Measurements from ENCODE around the gene ARVCF. TPM values are rescaled to one million over a fixed set of nuclear protein-coding genes. Genes with fewer than 3 reads are reported as not detected.

Gene ARVCF
- total RNA-seq, 4 donors from 2014 or later = 1.5 to 15.3 (median 7.5) TPM

GRCh38 chr22:19951346-19951745 is 65.3 kb downstream of the ARVCF start:
- TF ChIP-seq, protein P1, sequence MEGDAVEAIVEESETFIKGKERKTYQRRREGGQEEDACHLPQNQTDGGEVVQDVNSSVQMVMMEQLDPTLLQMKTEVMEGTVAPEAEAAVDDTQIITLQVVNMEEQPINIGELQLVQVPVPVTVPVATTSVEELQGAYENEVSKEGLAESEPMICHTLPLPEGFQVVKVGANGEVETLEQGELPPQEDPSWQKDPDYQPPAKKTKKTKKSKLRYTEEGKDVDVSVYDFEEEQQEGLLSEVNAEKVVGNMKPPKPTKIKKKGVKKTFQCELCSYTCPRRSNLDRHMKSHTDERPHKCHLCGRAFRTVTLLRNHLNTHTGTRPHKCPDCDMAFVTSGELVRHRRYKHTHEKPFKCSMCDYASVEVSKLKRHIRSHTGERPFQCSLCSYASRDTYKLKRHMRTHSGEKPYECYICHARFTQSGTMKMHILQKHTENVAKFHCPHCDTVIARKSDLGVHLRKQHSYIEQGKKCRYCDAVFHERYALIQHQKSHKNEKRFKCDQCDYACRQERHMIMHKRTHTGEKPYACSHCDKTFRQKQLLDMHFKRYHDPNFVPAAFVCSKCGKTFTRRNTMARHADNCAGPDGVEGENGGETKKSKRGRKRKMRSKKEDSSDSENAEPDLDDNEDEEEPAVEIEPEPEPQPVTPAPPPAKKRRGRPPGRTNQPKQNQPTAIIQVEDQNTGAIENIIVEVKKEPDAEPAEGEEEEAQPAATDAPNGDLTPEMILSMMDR (IDR thresholded peaks at IDR 0.05; ENCODE audit: low read depth) = no peak

GRCh38 chr22:19948057-19948760 is 68.4 kb downstream of the ARVCF start:
- TF ChIP-seq, protein P1 (IDR thresholded peaks at IDR 0.05; ENCODE audit: low read depth) = no peak

DNA sequence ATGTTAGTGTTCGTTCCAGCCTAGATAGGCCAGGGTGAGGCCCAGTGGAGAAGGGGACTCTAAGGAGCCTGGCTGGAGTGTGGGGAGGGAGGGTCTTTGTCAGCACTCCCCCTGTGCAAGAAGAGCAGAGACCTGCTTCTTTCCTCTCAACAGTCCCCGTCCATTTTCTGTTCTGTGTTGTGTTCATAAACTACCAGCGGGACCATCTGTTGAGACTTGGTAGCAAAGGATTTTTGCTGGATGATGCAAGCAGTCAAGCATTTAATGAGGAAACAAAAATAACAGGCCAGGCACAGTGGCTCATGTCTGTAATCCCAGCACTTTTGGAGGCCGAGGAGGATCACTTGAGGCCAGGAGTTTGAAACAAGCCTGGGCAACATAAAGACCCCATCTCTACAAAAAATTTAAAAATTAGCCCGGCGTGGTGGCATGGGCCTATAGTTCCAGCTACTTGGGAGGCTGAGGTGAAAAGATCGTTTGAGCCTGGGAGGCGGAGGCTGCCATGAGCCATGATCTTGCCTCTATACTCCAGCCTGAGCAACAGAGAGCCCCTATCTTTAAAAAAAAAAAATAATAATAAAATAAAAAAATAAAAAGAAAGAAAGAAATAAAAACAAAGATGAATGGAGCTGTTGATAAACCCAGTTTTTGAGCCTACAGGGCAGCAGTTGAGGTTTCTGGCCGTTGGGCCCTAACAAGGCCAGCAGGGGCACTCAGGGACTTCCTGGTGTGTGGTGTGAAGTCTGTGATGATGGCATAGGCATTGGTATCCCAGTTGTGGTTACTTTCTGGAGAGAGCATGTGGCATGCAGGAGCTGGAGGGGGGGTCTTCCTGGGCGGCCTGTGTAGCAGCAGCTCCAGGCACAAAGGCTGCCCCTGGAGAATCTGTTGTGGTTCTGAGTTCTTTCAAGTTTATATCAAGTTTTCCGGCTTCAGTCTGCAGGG is 73.3 kb downstream of the ARVCF start:
- TF ChIP-seq, protein P1 (IDR thresholded peaks at IDR 0.05; ENCODE audit: low read depth) = no peak

DNA sequence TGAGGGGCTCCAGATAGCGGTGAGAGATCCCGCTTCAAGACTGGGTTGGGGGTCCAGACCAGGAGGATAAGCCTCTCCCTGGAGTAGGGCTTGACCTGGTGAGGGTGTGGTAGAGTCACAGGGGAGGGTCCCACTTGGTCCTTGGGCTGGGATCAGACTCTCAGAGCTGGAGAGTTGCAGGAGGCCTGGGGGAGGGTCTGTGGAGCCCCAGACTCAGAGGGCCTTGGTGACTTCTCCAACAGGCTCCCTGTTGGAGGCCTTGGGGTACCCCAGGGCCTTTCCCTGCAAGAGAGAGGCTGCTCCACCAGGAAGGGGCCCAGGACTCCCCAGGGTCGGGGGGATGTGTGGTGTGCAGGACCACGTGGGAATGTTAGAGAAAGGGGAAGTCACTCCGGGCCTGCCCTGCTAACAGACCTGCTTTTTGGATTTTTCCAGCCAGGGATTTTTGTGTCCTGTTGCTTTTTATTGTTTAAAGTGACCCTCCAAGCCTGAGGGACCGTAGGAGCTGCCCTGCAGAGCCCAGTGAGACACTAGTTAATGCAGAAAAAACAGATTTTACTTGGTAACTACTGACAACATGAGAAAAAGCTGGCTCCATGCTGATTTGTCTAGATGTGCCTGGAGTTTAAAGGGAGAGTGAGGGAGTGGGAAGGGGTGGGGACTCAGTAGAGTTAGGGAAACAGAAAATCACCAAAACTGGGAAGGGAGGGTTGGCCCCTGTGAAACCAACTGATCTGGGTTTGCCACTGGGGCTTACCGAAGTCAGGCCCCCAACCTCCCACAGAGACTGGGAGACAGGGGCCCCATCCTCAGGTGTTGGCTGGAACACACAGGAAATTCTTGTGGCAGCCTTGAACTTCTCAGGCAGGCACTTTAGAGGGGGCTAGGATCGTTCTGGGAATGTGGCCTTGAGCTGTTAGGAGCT is 74.2 kb downstream of the ARVCF start:
- TF ChIP-seq, protein P1 (IDR thresholded peaks at IDR 0.05; ENCODE audit: low read depth) = no peak

DNA sequence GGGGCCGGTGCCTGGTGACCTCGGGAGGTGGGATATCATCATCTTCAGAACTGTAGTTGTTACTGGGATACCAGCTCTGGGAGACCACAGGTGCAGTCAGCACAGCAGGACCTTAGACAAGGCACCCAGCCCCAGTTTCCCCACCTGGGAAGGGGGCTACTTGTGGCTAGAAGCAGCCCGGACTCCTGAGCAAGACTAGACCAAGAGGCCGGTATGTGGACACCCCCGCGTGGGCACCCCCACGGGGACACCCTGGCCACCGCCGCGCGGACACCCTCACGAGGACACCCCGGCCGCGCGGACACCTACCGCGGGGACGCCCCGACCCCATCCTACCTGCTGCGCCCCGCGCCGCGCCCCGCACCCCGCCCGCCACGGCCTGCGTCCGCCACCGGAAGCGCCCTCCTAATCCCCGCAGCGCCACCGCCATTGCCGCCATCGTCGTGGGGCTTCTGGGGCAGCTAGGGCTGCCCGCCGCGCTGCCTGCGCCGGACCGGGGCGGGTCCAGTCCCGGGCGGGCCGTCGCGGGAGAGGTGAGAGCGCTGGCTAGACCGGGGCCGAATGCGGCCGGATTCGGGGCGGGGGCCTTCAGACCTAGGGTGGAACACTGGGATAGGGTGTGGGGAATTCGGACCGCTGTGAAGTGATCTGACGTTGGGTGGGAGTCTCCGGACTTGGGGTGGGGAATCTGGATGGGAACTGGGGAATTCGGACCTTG is 75.1 kb downstream of the ARVCF start, which contains the start of the genes COMT and TXNRD2:
TSS of gene COMT (plus strand) at position 408 of the 718 bp plus-strand sequence. CDS start 20,755 bp downstream, outside the sequence.
TSS of gene TXNRD2 (minus strand) at position 454 of the 718 bp plus-strand sequence. CDS start at position 439, 15 bp downstream.
- TF ChIP-seq, protein P1 (IDR thresholded peaks at IDR 0.05; ENCODE audit: low read depth) = no peak

GRCh38 chr22:19940536-19941364 is 75.9 kb downstream of the ARVCF start:
- TF ChIP-seq, protein P1 (IDR thresholded peaks at IDR 0.05; ENCODE audit: low read depth) = no peak
